ENCODE measurements around the gene CEACAM5.
"Not testable (repeated sequence)": the region's sequence is repeated elsewhere in the genome, so short reads cannot be mapped to it uniquely, and the experiment has no call there.

Gene CEACAM5

GRCh38 chr19:41748012-41748411, 39.6 kb downstream of the CEACAM5 start:
- in situ Hi-C loops (cut with MboI; ENCODE audit: low sequenced_read_pairs, unreplicated experiment) = no loop called here
- no peak for DNase-seq (ENCODE audit: low spot score)
- TF ChIP-seq CTCF (IDR thresholded peaks at IDR 0.05; ENCODE audit: borderline replicate concordance, control extremely low read depth, extremely low read depth, insufficient read depth, missing control alignments) = no peak

GRCh38 chr19:41750248-41751134, 42.1 kb downstream of the CEACAM5 start:
- DNase-seq (ENCODE audit: low spot score); in situ Hi-C loops (cut with MboI; ENCODE audit: low sequenced_read_pairs, unreplicated experiment): not testable (repeated sequence)

GRCh38 chr19:41753159-41753558, 44.7 kb downstream of the CEACAM5 start:
- peak; percentile 60 for TF ChIP-seq CTCF (IDR thresholded peaks at IDR 0.05; ENCODE audit: borderline replicate concordance, control extremely low read depth, extremely low read depth, insufficient read depth, missing control alignments)
- DNase-seq (ENCODE audit: low spot score) = peak; percentile 69

GRCh38 chr19:41753936-41754529, 45.6 kb downstream of the CEACAM5 start:
- peak; percentile 47 for DNase-seq (ENCODE audit: low spot score)
- in situ Hi-C loops (cut with MboI; ENCODE audit: low sequenced_read_pairs, unreplicated experiment) = no loop called here
- TF ChIP-seq CTCF (IDR thresholded peaks at IDR 0.05; ENCODE audit: borderline replicate concordance, control extremely low read depth, extremely low read depth, insufficient read depth, missing control alignments) = peak; percentile 67

More at GRCh38 chr19:41753159-41753558, 44.7 kb downstream of the CEACAM5 start:
- in situ Hi-C loops (cut with MboI; ENCODE audit: low sequenced_read_pairs, unreplicated experiment) = no loop called here

GRCh38 chr19:41755328-41755913, 47.0 kb downstream of the CEACAM5 start, which contains the start of gene CEACAM6:
Gene CEACAM6, plus strand, starts transcription at chr19:41755530. Its CDS starts 109 bp downstream, at chr19:41755639.
- in situ Hi-C loops (cut with MboI; ENCODE audit: low sequenced_read_pairs, unreplicated experiment) = no loop called here
- no peak for DNase-seq (ENCODE audit: low spot score)
- no peak for TF ChIP-seq CTCF (IDR thresholded peaks at IDR 0.05; ENCODE audit: borderline replicate concordance, control extremely low read depth, extremely low read depth, insufficient read depth, missing control alignments)

GRCh38 chr19:41758846-41759245, 50.4 kb downstream of the CEACAM5 start:
- DNase-seq (ENCODE audit: low spot score) = no peak
- in situ Hi-C loops (cut with MboI; ENCODE audit: low sequenced_read_pairs, unreplicated experiment) = no loop called here

More at GRCh38 chr19:41758846-41759245, 50.4 kb downstream of the CEACAM5 start:
- TF ChIP-seq CTCF (IDR thresholded peaks at IDR 0.05; ENCODE audit: borderline replicate concordance, control extremely low read depth, extremely low read depth, insufficient read depth, missing control alignments) = no peak
